Prostate gland (tissue), 2 donors: Measurements from ENCODE around the gene MUC6.

Experiments used
- POLR2A ChIP-seq: fragments of 450-650 bp; IDR thresholded peaks from one replicate; pipeline ENCODE4 v1.6.1; 2016; ENCODE audit warnings: antibody characterized with exemption, mild to moderate bottlenecking
- TF ChIP-seq, protein P1 (sequence below), 4 experiments: fragments of 200-600 bp in 2 of 4; fragments of 450-650 bp in 2 of 4; sonication (generic) in 2 of 4; IDR thresholded peaks; 1 replicate in 3 of 4; 2 replicates in 1 of 4; pipeline ENCODE4 v1.5.1; 2016 to 2019; ENCODE audit warnings: antibody characterized with exemption in 4 of 4, mild to moderate bottlenecking in 2 of 4, moderate library complexity in 2 of 4

DNA sequence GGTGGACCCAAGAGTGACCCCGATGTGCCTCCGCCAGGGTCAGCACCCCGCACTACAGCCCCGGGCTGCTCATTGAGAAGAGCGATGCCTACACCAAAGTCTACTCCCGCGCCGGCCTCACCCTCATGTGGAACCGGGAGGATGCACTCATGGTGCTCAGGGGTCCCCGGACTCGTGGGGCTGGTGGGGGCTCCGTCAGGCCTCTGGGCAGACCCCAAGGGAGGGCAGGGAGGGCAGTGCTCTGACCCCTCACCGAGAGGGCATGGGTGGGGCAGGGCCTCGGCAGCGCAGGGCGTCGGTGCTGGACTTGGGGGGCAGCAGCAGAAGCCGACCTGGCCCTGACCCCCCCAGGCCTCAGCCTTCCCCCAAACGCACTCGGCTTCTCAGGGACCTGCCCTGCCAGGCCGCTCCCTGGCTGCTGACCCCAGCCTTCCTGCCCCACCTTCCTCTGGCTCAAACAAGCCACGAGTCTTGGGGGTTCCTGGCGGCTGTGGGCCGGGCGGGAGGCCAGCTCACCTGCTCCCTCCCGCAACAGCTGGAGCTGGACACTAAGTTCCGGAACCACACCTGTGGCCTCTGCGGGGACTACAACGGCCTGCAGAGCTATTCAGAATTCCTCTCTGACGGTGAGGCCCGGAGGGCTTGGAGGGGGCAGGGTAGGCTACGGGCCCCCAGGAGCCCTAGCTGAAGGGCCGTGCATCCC, 41.0 kb upstream of the MUC6 start:
- TF ChIP-seq POLR2A: no peak
- TF ChIP-seq, protein P1, sequence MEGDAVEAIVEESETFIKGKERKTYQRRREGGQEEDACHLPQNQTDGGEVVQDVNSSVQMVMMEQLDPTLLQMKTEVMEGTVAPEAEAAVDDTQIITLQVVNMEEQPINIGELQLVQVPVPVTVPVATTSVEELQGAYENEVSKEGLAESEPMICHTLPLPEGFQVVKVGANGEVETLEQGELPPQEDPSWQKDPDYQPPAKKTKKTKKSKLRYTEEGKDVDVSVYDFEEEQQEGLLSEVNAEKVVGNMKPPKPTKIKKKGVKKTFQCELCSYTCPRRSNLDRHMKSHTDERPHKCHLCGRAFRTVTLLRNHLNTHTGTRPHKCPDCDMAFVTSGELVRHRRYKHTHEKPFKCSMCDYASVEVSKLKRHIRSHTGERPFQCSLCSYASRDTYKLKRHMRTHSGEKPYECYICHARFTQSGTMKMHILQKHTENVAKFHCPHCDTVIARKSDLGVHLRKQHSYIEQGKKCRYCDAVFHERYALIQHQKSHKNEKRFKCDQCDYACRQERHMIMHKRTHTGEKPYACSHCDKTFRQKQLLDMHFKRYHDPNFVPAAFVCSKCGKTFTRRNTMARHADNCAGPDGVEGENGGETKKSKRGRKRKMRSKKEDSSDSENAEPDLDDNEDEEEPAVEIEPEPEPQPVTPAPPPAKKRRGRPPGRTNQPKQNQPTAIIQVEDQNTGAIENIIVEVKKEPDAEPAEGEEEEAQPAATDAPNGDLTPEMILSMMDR (IDR thresholded peaks at IDR 0.05): no peak
